Activated naive CD8-positive, alpha-beta T cell treated with anti-CD3 and anti-CD28 coated beads, Interleukin-2, amount 50 U/mL, for 24 hours (primary cell): Measurements from ENCODE around the gene WFDC10B.
"Not testable (repeated sequence)": the region's sequence is repeated elsewhere in the genome, so short reads cannot be mapped to it uniquely, and the experiment has no call there.

ENCODE experiments used
- ATAC-seq: fragments of 150-1000 bp; cut with Tn5 transposase; one replicate; pipeline ENCODE4 v1.10.0; 2021
- DNase-seq: peaks from one replicate; pipeline ENCODE4 v3.0.0; 2021
- H3K27ac Mint-ChIP-seq: one replicate; pipeline ENCODE4 v1.8.0; 2021; ENCODE audit warnings: mild to moderate bottlenecking, mixed read lengths
- H3K27me3 Mint-ChIP-seq: one replicate; pipeline ENCODE4 v1.8.0; 2021; ENCODE audit warnings: mixed read lengths
- H3K36me3 Mint-ChIP-seq: one replicate; pipeline ENCODE4 v1.8.0; 2021; ENCODE audit warnings: low read depth, mixed read lengths
- H3K4me1 Mint-ChIP-seq: one replicate; pipeline ENCODE4 v1.8.0; 2021; ENCODE audit warnings: mixed read lengths
- H3K4me3 Mint-ChIP-seq: one replicate; pipeline ENCODE4 v1.8.0; 2021; ENCODE audit warnings: mild to moderate bottlenecking, moderate library complexity, mixed read lengths
- H3K9me3 Mint-ChIP-seq: one replicate; pipeline ENCODE4 v1.8.0; 2021; ENCODE audit warnings: mixed read lengths

WFDC10B gene

DNA sequence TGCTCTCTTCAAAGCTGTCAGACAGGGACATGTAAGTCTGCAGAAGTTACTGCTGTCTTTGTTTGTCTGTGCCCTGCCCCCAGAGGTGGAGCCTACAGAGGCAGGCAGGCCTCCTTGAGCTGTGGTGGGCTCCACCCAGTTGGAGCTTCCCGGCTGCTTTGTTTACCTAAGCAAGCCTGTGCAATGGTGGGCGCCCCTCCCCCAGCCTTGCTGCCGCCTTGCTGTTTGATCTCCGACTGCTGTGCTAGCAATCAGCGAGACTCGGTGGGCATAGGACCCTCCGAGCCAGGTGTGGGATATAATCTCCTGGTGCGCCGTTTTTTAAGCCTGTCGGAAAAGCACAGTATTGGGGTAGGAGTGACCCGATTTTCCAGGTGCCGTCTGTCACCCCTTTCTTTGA, 11.5 kb downstream of the WFDC10B start:
- H3K4me1 Mint-ChIP-seq, H3K9me3 Mint-ChIP-seq, H3K27ac Mint-ChIP-seq, DNase-seq, H3K4me3 Mint-ChIP-seq, ATAC-seq, H3K36me3 Mint-ChIP-seq: not testable (repeated sequence)
- H3K27me3 Mint-ChIP-seq, result peaks cover 40% of the 10 kb centered on the region

DNA sequence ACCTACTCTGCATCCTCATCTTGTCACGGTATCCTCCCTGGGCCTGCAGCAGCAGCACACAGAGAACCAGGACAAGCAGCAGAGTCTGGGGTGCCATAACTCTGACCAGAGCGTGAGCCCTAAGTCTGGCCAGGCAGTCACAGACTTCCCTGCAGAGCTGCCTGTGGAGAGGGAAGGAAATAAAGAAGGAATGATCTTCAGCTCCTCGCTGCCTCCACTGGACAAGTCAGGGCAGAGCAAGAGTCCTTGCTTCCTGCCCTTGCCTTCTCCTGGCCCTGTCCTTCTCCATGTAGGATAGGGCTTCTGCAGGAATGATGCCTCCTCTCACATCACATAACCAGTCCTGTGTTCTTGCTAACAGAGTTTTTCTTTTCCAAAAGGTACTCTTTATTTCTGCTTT, 18.9 kb downstream of the WFDC10B start:
- Mint-ChIP-seq H3K27ac (no peak overlapping the region), H3K4me1 (no peaks in the 10 kb centered on the region), H3K4me3 (no peak overlapping the region), H3K9me3 (no peaks in the 10 kb centered on the region), H3K27me3 (peaks cover 15% of the 10 kb centered on the region), H3K36me3 (no peaks in the 10 kb centered on the region)
- ATAC-seq, result no peak
- DNase-seq, result no peak

DNA sequence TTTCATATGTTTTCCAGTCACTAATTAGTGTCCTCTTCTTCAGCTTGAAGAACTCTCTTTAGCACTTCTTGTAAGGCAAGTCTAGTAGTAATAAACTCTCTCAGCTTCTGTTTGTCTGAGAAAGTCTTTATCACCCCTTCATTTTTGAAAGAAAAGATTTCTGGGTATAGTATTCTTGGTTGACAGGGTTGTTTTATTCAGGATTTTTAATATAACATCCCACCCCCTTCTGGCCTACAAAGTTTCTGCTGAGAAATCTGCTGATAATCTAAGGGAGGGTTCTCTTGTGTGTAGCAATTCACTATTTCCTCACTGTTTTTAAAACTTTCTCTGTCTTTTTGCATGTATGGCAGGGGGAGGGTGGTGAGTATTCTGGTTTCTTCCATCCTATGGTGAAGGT, 25.2 kb downstream of the WFDC10B start:
- peaks cover 24% of the 10 kb centered on the region for H3K9me3 Mint-ChIP-seq
- H3K27me3 Mint-ChIP-seq, result peaks cover 15% of the 10 kb centered on the region
- no peaks in the 10 kb centered on the region for H3K4me1 Mint-ChIP-seq
- no peaks in the 10 kb centered on the region for H3K36me3 Mint-ChIP-seq
- no peak overlapping the region for H3K4me3 Mint-ChIP-seq
- H3K27ac Mint-ChIP-seq, result no peak overlapping the region
- ATAC-seq (no peak), DNase-seq (no peak)

DNA sequence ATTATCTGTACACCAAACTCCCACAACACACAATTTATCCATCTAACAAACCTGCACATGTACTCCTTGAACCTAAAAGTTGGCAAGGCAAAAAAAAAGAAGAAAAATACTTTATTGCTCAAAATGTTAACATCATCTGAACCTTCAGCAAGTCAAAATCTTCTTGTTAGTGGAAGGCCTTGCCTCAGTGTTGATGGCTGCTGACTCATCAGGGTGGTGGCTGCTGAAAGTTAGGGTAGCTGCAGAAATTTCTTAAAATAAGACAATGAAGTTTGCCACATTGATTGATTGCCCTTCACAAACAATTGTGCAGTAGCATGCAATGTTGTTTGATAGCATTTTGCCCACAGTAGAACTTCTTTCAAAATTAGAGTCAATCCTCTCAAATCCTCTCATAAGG, 32.1 kb downstream of the WFDC10B start:
- Mint-ChIP-seq H3K27ac (no peak overlapping the region), H3K4me1 (no peaks in the 10 kb centered on the region), H3K4me3 (no peak overlapping the region), H3K36me3 (no peaks in the 10 kb centered on the region), H3K27me3 (peaks cover 35% of the 10 kb centered on the region), H3K9me3 (peaks cover 5% of the 10 kb centered on the region)
- no peak for ATAC-seq
- DNase-seq, result no peak

DNA sequence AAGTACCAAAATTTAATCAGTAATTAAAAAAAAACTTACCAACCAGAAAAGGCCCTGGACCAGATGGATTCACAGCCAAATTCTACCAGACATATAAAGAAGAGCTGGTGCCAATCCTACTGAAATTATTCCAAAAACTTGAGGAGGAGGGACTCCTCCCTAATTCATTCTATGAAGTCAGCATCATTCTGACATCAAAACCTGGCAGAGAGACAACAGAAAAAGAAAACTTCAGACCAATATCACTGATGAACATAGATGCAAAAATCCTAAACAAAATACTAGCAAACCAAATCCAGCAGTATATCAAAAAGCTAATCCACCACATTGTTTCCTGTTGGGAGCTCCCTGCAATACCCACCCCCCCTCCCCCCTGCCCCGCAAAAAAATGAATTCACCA, 34.7 kb downstream of the WFDC10B start, which contains the start of gene WFDC11:
TSS of gene WFDC11 (minus strand) at position 101 of the 400 bp plus-strand sequence. CDS start 19,639 bp downstream, outside the sequence.
- ATAC-seq (no peak), DNase-seq (no peak)
- no peak within 1 kb of the TSS for H3K4me3 Mint-ChIP-seq
- H3K27me3 Mint-ChIP-seq, result peaks cover 35% of the 10 kb centered on the region
- no peaks in the 10 kb centered on the region for H3K4me1 Mint-ChIP-seq
- H3K36me3 Mint-ChIP-seq, result no peaks in the 10 kb centered on the region
- no peak within 1 kb of the TSS for H3K27ac Mint-ChIP-seq
- H3K9me3 Mint-ChIP-seq, result no peaks in the 10 kb centered on the region

DNA sequence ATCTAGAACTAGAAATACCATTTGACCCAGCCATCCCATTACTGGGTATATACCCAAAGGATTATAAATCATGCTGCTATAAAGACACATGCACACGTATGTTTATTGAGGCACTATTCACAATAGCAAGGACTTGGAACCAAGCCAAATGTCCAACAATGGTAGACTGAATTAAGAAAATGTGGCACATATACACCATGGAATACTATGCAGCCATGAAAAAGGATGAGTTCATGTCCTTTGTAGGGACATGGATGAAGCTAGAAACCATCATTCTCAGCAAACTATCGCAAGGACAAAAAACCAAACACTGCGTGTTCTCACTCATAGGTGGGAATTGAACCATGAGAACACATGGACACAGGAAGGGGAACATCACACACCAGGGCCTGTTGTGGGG, 47.8 kb downstream of the WFDC10B start:
- ATAC-seq, H3K9me3 Mint-ChIP-seq, H3K4me1 Mint-ChIP-seq, H3K27ac Mint-ChIP-seq, DNase-seq, H3K4me3 Mint-ChIP-seq, H3K36me3 Mint-ChIP-seq: not testable (repeated sequence)
- peaks cover 22% of the 10 kb centered on the region for H3K27me3 Mint-ChIP-seq

DNA sequence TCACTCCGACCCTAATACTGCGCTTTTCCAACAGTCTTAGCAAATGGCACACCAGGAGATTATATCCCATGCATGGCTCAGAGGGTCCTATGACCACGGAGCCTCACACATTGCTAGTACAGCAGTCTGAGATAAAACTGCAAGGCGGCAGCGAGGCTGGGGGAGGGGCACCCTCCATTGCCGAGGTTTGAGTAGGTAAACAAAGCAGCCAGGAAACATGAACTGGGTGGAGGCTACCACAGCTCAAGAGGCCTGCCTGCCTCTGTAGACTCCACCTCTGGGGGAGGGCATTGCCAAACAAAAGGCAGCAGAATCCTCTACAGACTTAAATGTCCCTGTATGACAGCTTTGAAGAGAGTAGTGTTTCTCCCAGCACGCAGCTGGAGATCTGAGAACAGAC, 53.1 kb downstream of the WFDC10B start:
- H3K9me3 Mint-ChIP-seq, DNase-seq, H3K36me3 Mint-ChIP-seq, ATAC-seq, H3K4me3 Mint-ChIP-seq, H3K27ac Mint-ChIP-seq, H3K4me1 Mint-ChIP-seq: not testable (repeated sequence)
- H3K27me3 Mint-ChIP-seq, result peaks cover 27% of the 10 kb centered on the region

DNA sequence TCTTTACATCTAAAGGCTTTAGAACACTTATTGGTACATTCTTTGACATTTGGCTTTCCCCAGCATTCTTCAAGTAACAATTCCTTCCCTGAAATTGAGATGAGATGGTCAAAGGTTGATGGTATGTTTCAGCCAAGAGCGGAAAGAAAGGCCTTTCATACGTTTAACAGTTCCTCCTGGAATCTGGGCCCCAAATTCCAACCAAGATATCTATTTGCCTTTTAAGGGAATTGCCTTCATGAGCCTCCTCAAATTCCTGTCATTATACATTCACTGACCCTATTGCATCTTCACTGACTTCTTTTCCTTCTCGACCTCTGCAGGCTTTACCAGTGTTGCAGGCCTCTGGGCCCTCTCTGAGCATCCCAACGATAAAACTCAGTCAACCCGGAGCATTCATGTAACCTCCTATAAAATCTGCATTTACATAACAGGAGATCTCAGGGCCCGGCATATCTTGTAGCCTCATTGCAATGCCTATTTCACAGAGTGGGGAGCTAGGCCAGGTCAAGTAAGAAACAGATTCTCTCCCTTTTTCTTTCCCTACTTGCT, 55.4 kb downstream of the WFDC10B start:
- no peak for DNase-seq
- ATAC-seq, result no peak
- Mint-ChIP-seq H3K27me3 (peaks cover 17% of the 10 kb centered on the region), H3K9me3 (no peaks in the 10 kb centered on the region), H3K4me3 (no peak overlapping the region), H3K4me1 (no peaks in the 10 kb centered on the region), H3K27ac (no peak overlapping the region), H3K36me3 (no peaks in the 10 kb centered on the region)

DNA sequence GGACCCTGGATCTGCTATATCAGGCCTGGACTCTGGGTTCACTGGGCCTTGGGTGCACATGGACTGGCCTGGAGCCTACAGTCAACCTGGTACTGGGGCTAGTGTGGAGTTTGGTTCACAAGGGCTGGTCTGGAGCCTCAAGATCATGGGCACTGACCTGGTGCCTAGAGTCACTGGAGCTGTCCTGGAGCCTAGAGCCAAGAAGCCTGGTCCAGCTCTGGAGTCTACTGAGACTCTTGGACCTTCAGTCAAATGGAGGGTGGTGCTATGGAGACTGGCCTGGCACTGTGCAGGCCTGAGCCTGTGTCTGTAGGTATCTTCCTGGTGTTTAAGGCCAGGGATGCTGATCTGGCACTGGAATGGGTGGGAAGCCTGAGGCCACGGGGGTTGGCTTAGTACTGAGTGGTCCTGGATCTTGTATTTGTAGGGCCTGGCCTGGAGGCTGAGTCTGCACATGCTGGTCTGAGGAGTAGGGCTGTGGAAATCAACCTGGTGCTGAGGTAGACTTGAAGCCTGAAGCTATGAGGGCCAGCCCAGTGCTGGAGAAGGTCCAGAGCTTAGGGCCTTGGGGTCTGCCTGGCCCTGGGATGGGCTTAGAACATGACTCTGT, 57.3 kb downstream of the WFDC10B start:
- Mint-ChIP-seq H3K27ac (no peak overlapping the region), H3K36me3 (no peaks in the 10 kb centered on the region), H3K4me1 (no peaks in the 10 kb centered on the region), H3K4me3 (no peak overlapping the region), H3K27me3 (peaks cover 16% of the 10 kb centered on the region), H3K9me3 (no peaks in the 10 kb centered on the region)
- no peak for ATAC-seq
- no peak for DNase-seq

DNA sequence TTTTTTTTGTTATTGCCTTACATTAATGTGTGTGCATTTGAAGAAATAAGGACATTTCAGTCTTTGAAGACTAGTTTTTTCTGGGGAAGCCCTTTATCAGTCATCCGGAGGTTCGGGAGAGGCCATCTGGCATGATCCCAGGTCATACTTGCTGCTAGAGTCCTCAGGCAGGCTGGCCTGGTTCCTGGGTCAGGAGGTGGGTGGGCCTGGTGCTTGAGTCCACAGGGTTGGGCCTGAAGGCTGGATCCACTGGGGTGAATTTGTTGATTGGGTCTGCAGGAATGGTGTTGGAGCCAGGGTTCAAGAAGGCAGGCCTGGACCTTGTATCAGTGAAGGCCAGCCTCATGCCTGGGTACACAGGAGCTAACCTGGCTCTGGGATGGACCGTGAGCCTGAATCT, 57.9 kb downstream of the WFDC10B start:
- Mint-ChIP-seq H3K27ac (no peak overlapping the region), H3K4me3 (no peak overlapping the region), H3K27me3 (peaks cover 17% of the 10 kb centered on the region), H3K9me3 (no peaks in the 10 kb centered on the region), H3K4me1 (no peaks in the 10 kb centered on the region), H3K36me3 (no peaks in the 10 kb centered on the region)
- ATAC-seq (no peak), DNase-seq (no peak)

DNA sequence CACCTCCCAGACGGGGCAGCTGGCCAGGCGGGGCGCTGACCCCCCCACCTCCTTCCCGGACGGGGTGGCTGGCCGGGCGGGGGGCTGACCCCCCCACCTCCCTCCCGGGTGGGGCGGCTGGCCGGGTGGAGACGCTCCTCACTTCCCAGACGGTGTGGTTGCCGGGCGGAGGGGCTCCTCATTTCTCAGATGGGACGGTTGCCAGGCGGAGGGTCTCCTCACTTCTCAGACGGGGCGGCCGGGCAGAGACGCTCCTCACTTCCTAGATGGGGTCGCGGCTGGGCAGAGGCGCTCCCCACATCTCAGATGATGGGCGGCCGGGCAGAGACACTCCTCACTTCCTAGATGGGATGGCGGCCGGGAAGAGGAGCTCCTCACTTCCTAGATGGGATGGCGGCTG, 59.0 kb downstream of the WFDC10B start:
- not testable (repeated sequence) for H3K4me3 Mint-ChIP-seq, ATAC-seq, H3K27ac Mint-ChIP-seq, DNase-seq, H3K9me3 Mint-ChIP-seq, H3K36me3 Mint-ChIP-seq, H3K4me1 Mint-ChIP-seq
- peaks cover 17% of the 10 kb centered on the region for H3K27me3 Mint-ChIP-seq

DNA sequence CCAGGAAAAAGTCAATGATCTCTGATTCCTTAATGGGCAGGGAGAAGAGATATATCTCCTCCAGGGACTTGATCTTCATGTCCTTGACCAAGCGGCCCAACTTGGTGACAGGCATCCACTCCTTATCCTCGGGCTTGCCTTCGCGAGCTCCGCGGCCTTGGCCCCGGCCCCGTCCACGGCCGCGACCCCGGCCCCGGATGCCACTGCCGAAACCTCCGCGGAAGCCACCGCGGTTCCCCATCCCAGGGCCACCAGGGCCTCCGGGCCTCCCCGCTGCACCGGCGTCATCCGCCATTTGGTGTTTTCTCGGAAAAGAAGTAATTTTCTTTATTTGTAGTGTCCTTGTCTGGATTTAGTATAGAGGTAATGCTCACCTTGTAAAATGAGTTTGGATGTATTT, 63.7 kb downstream of the WFDC10B start:
- not testable (repeated sequence) for DNase-seq, H3K9me3 Mint-ChIP-seq, H3K4me1 Mint-ChIP-seq, ATAC-seq, H3K27ac Mint-ChIP-seq, H3K36me3 Mint-ChIP-seq, H3K4me3 Mint-ChIP-seq
- H3K27me3 Mint-ChIP-seq, result peaks cover 29% of the 10 kb centered on the region

DNA sequence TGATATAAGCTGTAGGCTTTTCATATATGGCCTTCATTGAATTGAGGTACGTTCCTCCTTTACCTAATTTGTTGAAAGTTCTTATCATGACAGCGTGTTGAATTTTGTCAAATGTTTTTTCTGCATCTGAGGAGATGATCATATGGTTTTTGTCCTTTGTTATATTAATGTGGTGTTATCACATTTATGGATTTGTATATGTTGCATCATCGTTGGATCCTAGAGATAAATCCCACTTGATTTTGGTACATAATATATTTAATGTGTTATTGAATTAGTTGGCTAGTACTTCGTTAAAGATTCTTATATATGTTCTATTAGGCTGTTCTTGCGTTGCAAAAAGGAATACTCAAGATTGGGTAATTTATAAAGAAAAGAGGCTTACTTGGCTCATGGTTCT, 65.1 kb downstream of the WFDC10B start:
- H3K9me3 Mint-ChIP-seq, result no peaks in the 10 kb centered on the region
- ATAC-seq, result no peak
- no peak overlapping the region for H3K27ac Mint-ChIP-seq
- DNase-seq, result no peak
- H3K4me3 Mint-ChIP-seq, result no peak overlapping the region
- H3K4me1 Mint-ChIP-seq, result no peaks in the 10 kb centered on the region
- peaks cover 28% of the 10 kb centered on the region for H3K27me3 Mint-ChIP-seq
- H3K36me3 Mint-ChIP-seq, result no peaks in the 10 kb centered on the region

DNA sequence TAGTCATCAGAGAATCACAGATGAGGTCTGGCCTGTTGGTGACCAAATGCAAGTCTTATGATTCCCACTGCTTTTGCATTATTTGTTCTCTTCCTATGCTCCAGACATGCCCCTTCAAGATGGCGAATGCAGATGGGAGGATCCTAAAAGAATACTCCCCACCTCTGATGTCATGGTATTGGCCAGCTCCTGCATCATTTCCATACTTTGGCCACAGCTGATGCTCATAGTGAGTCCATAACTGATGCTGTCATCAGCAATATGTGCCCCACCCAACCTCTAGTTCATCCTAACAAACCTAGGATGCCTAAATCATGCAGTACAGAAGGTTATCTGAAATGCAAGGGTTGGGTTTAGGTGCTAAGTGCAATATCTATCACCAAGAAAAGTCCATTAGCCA, 68.3 kb downstream of the WFDC10B start:
- peaks cover 24% of the 10 kb centered on the region for H3K27me3 Mint-ChIP-seq
- no peak overlapping the region for H3K4me3 Mint-ChIP-seq
- no peaks in the 10 kb centered on the region for H3K9me3 Mint-ChIP-seq
- no peak overlapping the region for H3K27ac Mint-ChIP-seq
- DNase-seq (no peak), ATAC-seq (no peak)
- no peaks in the 10 kb centered on the region for H3K36me3 Mint-ChIP-seq
- no peaks in the 10 kb centered on the region for H3K4me1 Mint-ChIP-seq
